Transverse colon (tissue), 4 donors: ENCODE measurements around the gene MT1A. TPM values are rescaled to one million over a fixed set of nuclear protein-coding genes. Genes with fewer than 3 reads are reported as not detected.

ENCODE experiments used
- DNase-seq: peaks from one replicate; pipeline ENCODE4 v3.0.0-alpha.2; 2019
- H3K27ac ChIP-seq, 4 donors: fragments of 200-600 bp; sonication (generic); 2 replicates each; pipeline ENCODE4 v1.5.1; 2016 to 2018; ENCODE audit warnings: inconsistent platforms in 4 of 4
- H3K27me3 ChIP-seq: fragments of 200-600 bp; sonication (generic); 2 replicates; pipeline ENCODE4 v1.5.1; 2017; ENCODE audit warnings: inconsistent platforms
- H3K36me3 ChIP-seq, 4 donors: fragments of 200-600 bp; sonication (generic); 2 replicates each; pipeline ENCODE4 v1.5.1; 2017 to 2019; ENCODE audit warnings: inconsistent platforms in 4 of 4
- H3K4me1 ChIP-seq, 4 donors: fragments of 200-600 bp; sonication (generic); 2 replicates each; pipeline ENCODE4 v1.5.1; 2017 to 2020; ENCODE audit warnings: inconsistent platforms in 4 of 4
- H3K4me3 ChIP-seq, 4 donors: fragments of 200-600 bp; sonication (generic); 1 replicate in 1 of 4; 2 replicates in 3 of 4; pipeline versions ENCODE4 v1.5.1 to v1.6.1; 2017 to 2019; ENCODE audit warnings: inconsistent platforms in 4 of 4
- H3K9me3 ChIP-seq, 2 donors: fragments of 200-600 bp; sonication (generic); 2 replicates each; pipeline ENCODE4 v1.5.1; 2017 to 2019; ENCODE audit warnings: inconsistent platforms in 2 of 2
- EP300 ChIP-seq: sonication (generic); formaldehyde crosslinking; IDR thresholded peaks from one replicate; pipeline ENCODE4 v1.6.1; 2017; ENCODE audit warnings: antibody characterized with exemption, low read depth
- POLR2A ChIP-seq: fragments of 450-650 bp; IDR thresholded peaks from one replicate; pipeline ENCODE4 v1.6.1; 2016; ENCODE audit warnings: antibody characterized with exemption, mild to moderate bottlenecking, moderate library complexity
- POLR2AphosphoS5 ChIP-seq, 3 donors: sonication (generic); formaldehyde crosslinking; IDR thresholded peaks; one replicate each; pipeline ENCODE4 v1.6.1; 2016; ENCODE audit warnings: antibody characterized with exemption in 3 of 3
- WGBS, 2 donors: methylation state at CpG; one replicate each; pipeline ENCODE4 v1.1.5; 2018; ENCODE audit warnings: low coverage in 1 of 2; 5-methylcytosine and 5-hydroxymethylcytosine counted together
- in situ Hi-C, 4 donors: fragments of 200-750 bp; cut with MboI; loops; one replicate each; pipeline versions ENCODE4 v1.15.0 to v1.15.1; 2017; ENCODE audit warnings: low sequenced_read_pairs in 3 of 4, low pct_ligation_motif_present in 1 of 4, low pct_unique_long_range_greater_than_20kb in 1 of 4
- intact Hi-C: fragments of 100-400 bp; cut with DNase I; formaldehyde crosslinking; loops from one replicate; pipeline ENCODE4 v1.15.1; 2023; ENCODE audit warnings: low total_unique reads
- total RNA-seq, 4 donors: library from RNA; depleted of rRNA; stranded (reverse); fragments of >200 nt; gene quantifications; one replicate each; pipeline ENCODE4 v1.1.0, GENCODE V29; 2016
- TF ChIP-seq, protein P1 (sequence below), 5 experiments: fragments of 200-600 bp in 3 of 5; fragments of 450-650 bp in 2 of 5; sonication (generic) in 3 of 5; IDR thresholded peaks; 1 replicate in 2 of 5; 2 replicates in 3 of 5; pipeline ENCODE4 v1.5.1; 2016 to 2017; ENCODE audit warnings: antibody characterized with exemption in 5 of 5, inconsistent platforms in 3 of 5, mild to moderate bottlenecking in 2 of 5, moderate library complexity in 1 of 5

MT1A gene
- total RNA-seq, 4 donors from 2014 or later: 4.4 to 35.2 (median 4.9) TPM; not detected in 1

DNA sequence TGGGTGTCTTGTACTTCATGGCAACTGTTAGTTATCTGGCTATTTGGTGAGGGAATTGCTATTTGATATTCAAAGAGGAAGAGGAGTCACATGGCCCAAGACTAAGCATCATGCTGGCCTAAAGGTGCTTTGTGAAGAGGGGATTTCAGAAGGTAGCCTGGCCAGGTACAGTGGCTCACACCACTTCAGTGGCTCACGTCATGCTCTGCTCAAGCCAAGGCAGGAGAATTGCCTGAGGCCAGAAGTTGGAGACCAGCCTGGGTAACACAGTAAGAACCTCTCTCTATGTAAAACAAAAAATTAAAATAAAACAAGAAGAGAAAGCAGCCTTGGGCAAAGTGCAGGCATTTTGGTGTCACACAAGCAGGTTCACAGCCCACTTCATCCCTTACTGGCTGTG is 6.8 kb downstream of the MT1A start:
- intact Hi-C loops: no loop called here
- no peak overlapping the region for H3K4me3 ChIP-seq
- H3K9me3 ChIP-seq: no peaks in the 10 kb centered on the region
- in situ Hi-C loops: no loop called here
- no peak for DNase-seq
- H3K36me3 ChIP-seq: no peaks in the 10 kb centered on the region
- peaks cover 5 to 27% (median 17%) of the 10 kb centered on the region in 4 donors for H3K4me1 ChIP-seq
- WGBS, 2 donors: 71 to 95% methylated on average over 1 of the region's 1 CpG
- H3K27ac ChIP-seq: no peak overlapping the region
- TF ChIP-seq, protein P1, sequence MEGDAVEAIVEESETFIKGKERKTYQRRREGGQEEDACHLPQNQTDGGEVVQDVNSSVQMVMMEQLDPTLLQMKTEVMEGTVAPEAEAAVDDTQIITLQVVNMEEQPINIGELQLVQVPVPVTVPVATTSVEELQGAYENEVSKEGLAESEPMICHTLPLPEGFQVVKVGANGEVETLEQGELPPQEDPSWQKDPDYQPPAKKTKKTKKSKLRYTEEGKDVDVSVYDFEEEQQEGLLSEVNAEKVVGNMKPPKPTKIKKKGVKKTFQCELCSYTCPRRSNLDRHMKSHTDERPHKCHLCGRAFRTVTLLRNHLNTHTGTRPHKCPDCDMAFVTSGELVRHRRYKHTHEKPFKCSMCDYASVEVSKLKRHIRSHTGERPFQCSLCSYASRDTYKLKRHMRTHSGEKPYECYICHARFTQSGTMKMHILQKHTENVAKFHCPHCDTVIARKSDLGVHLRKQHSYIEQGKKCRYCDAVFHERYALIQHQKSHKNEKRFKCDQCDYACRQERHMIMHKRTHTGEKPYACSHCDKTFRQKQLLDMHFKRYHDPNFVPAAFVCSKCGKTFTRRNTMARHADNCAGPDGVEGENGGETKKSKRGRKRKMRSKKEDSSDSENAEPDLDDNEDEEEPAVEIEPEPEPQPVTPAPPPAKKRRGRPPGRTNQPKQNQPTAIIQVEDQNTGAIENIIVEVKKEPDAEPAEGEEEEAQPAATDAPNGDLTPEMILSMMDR (IDR thresholded peaks at IDR 0.05): no peak
- TF ChIP-seq EP300: no peak
- no peak for TF ChIP-seq POLR2A
- TF ChIP-seq POLR2AphosphoS5 (IDR thresholded peaks at IDR 0.05): no peak
- H3K27me3 ChIP-seq: peaks cover 57% of the 10 kb centered on the region

DNA sequence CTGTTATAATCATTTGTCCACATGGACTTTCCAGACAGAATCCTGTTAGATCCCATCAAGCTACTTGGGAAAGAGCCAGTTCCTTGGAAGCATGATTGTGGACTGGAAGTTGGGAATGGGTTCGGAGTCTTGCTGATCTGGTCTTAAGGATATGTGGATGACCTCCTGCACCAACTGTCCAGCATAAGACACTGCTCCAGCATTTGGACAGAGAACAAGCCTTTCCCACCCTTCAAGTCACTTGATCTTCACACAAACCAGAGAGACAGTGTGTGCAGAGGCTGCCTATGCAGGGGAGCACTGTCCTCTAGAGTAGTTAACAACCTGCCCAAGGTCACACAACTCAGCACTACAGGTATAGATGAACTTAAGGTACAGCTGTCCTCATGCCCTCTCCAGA is 7.4 kb downstream of the MT1A start:
- Histone ChIP-seq H3K9me3 (no peaks in the 10 kb centered on the region), H3K4me1 (peaks cover 5 to 27% (median 17%) of the 10 kb centered on the region in 4 donors), H3K27me3 (peaks cover 52% of the 10 kb centered on the region), H3K27ac (no peak overlapping the region), H3K36me3 (no peaks in the 10 kb centered on the region), H3K4me3 (no peak overlapping the region)
- WGBS, 2 donors: 0% methylated on average over 1 of the region's 1 CpG; no CpG with 5 or more reads in 1 of the 2 donors
- intact Hi-C loops (no loop called here), in situ Hi-C loops (no loop called here)
- no peak for DNase-seq
- TF ChIP-seq EP300 (no peak), POLR2A (no peak), POLR2AphosphoS5 (IDR thresholded peaks at IDR 0.05) (no peak)
- TF ChIP-seq, protein P1 (IDR thresholded peaks at IDR 0.05): no peak

DNA sequence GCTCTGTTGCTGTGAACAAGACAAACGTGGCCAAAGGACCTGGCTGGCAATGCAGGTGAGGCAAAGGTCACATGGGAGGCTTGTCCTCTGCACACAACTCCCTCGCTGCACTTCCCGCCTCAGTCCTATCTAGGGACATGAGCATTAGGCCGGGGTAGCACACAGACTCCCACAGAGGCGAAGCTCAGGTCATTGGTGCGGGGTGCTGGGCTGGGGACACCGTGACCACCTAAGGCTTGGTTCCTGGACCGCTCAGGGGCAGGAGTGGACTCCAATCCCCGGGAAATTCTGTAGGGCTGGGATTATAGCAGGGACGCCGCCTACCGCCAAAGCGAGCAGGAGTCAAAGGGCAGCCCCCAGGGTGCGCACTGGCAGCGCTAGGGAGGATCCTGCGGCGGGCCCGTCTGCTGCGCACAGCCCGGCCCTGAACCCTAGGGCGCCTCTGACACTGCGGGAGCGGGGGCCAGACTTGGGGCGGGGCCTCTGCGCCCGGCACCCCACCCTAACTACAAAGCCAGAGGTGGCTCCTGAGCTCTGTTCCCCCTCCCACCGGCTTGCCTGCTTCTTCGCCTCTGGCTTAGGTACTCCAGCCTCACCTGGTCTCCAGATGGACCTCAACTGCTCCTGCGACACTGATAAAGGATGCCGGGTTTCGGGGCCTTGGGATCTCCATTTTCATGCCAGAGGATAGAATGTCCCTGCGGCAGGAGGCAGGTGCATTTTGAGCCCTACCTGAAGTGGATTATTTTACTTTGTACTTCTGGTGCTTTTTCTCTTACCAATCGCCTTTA is 9.4 kb downstream of the MT1A start:
- no peak for TF ChIP-seq POLR2A
- TF ChIP-seq EP300: no peak
- TF ChIP-seq, protein P1 (IDR thresholded peaks at IDR 0.05): peak in 1 of 5 experiments; percentile 11
- TF ChIP-seq POLR2AphosphoS5 (IDR thresholded peaks at IDR 0.05): no peak
- WGBS, 2 donors: 27 to 46% methylated on average over 4 to 27 of the region's 33 CpGs
- H3K4me1 ChIP-seq: peaks cover 5 to 25% (median 16%) of the 10 kb centered on the region in 4 donors
- H3K36me3 ChIP-seq: no peaks in the 10 kb centered on the region
- no peak overlapping the region for H3K4me3 ChIP-seq
- intact Hi-C loops: no loop called here
- H3K27ac ChIP-seq: no peak overlapping the region
- no peaks in the 10 kb centered on the region for H3K9me3 ChIP-seq
- DNase-seq: peak; percentile 55
- in situ Hi-C loops: no loop called here
- peaks cover 51% of the 10 kb centered on the region for H3K27me3 ChIP-seq

DNA sequence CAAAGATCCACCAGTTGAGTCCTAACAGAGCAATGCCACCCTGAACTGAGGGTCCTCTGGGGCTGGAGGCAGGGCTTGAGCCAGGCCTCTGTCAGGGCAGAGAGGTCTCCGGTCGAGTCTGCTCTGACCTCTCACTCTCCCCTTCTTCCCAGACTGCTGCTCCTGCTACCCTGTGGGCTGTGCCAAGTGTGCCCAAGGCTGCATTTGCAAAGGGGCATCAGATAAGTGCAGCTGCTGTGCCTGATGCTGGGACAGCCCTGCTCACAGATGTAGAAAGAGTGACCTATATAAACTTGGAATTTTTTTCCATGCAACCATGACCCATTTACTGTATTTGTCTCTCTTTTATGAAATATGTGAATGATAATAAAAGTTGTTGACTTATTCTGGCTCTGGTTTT is 10.8 kb downstream of the MT1A start:
- intact Hi-C loops: no loop called here
- Histone ChIP-seq H3K9me3 (no peaks in the 10 kb centered on the region), H3K27me3 (peaks cover 41% of the 10 kb centered on the region), H3K4me1 (peaks cover 0 to 11% (median 5%) of the 10 kb centered on the region in 4 donors), H3K36me3 (no peaks in the 10 kb centered on the region), H3K4me3 (no peak overlapping the region), H3K27ac (no peak overlapping the region)
- in situ Hi-C loops: no loop called here
- no peak for DNase-seq
- WGBS, 2 donors: 95 to 100% methylated on average over 2 of the region's 2 CpGs
- TF ChIP-seq EP300 (no peak), POLR2AphosphoS5 (IDR thresholded peaks at IDR 0.05) (no peak), POLR2A (no peak)
- TF ChIP-seq, protein P1 (IDR thresholded peaks at IDR 0.05): no peak
